ENCODE results near the gene ASIC2. TPM values are rescaled to one million over a fixed set of nuclear protein-coding genes. Genes with fewer than 3 reads are reported as not detected.

Gene ASIC2
- total RNA-seq, 1 experiment from 2014 or later, result not detected

DNA sequence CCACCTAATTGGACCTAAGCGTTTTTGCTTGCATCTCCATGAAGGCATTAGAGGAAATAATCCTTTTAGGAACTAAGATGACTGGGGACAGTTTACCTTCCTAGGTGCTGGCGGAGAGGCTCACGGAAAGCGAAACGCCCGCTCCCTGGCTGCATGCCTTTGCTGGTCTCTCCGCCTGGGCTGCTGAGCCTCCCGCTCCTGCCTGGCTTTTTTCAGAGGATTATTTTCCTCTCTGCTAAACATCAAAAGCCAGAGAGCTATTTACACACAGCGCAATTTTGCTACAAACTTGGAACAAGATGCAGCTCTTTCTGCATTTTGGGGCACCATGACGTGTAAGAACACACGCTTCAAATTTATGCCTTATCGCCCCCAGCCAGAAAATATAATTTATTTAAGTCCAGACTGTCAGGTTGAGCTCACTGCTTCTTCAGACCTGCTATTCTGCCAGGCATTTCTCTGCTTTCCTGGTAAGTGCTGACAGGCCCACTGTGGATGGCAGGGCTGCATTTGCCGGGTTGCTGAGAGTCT, 177.0 kb downstream of the ASIC2 start:
- Histone ChIP-seq H3K4me2 (ENCODE audit: low read depth, low read length, poor library complexity, severe bottlenecking) (no peak overlapping the region), H3K9me2 (replicated peaks; ENCODE audit: insufficient read depth, low read length) (no peaks in the 10 kb centered on the region), H3K79me2 (ENCODE audit: low read length) (no peaks in the 10 kb centered on the region), H3K36me3 (ENCODE audit: insufficient read depth, low read length) (no peaks in the 10 kb centered on the region), H3K4me1 (ENCODE audit: low read length) (no peaks in the 10 kb centered on the region), H3K4me3 (ENCODE audit: low read length) (no peak overlapping the region), H3K27ac (ENCODE audit: low read length) (no peak overlapping the region), H4K20me1 (ENCODE audit: insufficient read depth, low read depth, low read length) (no peaks in the 10 kb centered on the region), H2AFZ (ENCODE audit: low read length) (no peak overlapping the region), H3K9me3 (ENCODE audit: low read length) (no peaks in the 10 kb centered on the region), H3K27me3 (ENCODE audit: low read length) (no peaks in the 10 kb centered on the region), H3K9ac (ENCODE audit: low read length) (no peak overlapping the region)
- no peak for DNase-seq

DNA sequence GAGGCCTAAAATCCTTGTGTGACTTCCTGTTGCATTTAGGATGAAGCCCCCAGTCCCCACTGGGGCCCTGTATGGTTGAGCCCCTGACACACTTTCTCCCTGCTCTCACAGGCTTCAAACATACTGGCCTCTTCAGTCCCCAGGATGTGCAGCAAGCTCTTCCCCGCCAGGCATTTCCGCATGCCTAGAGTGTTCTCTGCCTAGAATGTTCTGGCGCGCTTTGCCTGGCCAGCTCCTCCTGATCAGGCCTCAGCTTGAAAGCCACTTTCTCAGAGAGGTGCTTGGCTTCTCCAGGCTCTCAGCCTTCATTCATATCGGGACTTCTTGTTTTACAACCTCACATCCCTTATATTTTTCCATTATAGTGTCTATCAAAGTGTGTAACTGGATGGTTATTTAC, 177.7 kb downstream of the ASIC2 start:
- no peak overlapping the region for H3K4me3 ChIP-seq (ENCODE audit: low read length)
- H4K20me1 ChIP-seq (ENCODE audit: insufficient read depth, low read depth, low read length), result no peaks in the 10 kb centered on the region
- H3K9me3 ChIP-seq (ENCODE audit: low read length), result no peaks in the 10 kb centered on the region
- H3K9ac ChIP-seq (ENCODE audit: low read length), result no peak overlapping the region
- H3K27me3 ChIP-seq (ENCODE audit: low read length), result no peaks in the 10 kb centered on the region
- no peaks in the 10 kb centered on the region for H3K4me1 ChIP-seq (ENCODE audit: low read length)
- H3K79me2 ChIP-seq (ENCODE audit: low read length), result no peaks in the 10 kb centered on the region
- no peak for DNase-seq
- no peak overlapping the region for H2AFZ ChIP-seq (ENCODE audit: low read length)
- no peak overlapping the region for H3K4me2 ChIP-seq (ENCODE audit: low read depth, low read length, poor library complexity, severe bottlenecking)
- H3K27ac ChIP-seq (ENCODE audit: low read length), result no peak overlapping the region
- no peaks in the 10 kb centered on the region for H3K9me2 ChIP-seq (replicated peaks; ENCODE audit: insufficient read depth, low read length)
- H3K36me3 ChIP-seq (ENCODE audit: insufficient read depth, low read length), result no peaks in the 10 kb centered on the region

DNA sequence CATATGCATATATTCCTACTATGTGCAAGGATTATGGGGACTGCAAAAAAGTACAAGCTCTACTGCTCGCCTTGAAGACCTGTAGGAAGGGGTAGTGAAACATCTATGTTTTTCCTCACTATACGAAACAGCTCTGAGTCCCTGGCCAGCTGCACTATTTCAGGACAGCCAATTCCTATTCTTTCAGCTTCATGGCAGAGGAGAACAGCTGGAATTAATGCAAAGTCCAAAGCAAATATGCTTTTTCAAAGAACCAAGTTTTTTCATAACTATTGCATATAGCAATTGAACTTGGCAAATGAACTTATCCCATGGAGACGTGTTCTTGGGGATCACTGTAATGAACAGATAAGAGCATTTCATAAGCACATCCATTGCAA, 179.1 kb downstream of the ASIC2 start:
- Histone ChIP-seq H3K27ac (ENCODE audit: low read length) (no peak overlapping the region), H3K9ac (ENCODE audit: low read length) (no peak overlapping the region), H3K9me3 (ENCODE audit: low read length) (no peaks in the 10 kb centered on the region), H3K4me1 (ENCODE audit: low read length) (no peaks in the 10 kb centered on the region), H2AFZ (ENCODE audit: low read length) (no peak overlapping the region), H3K79me2 (ENCODE audit: low read length) (no peaks in the 10 kb centered on the region), H3K4me3 (ENCODE audit: low read length) (no peak overlapping the region), H4K20me1 (ENCODE audit: insufficient read depth, low read depth, low read length) (no peaks in the 10 kb centered on the region), H3K27me3 (ENCODE audit: low read length) (no peaks in the 10 kb centered on the region), H3K36me3 (ENCODE audit: insufficient read depth, low read length) (no peaks in the 10 kb centered on the region), H3K9me2 (replicated peaks; ENCODE audit: insufficient read depth, low read length) (no peaks in the 10 kb centered on the region), H3K4me2 (ENCODE audit: low read depth, low read length, poor library complexity, severe bottlenecking) (no peak overlapping the region)
- no peak for DNase-seq

DNA sequence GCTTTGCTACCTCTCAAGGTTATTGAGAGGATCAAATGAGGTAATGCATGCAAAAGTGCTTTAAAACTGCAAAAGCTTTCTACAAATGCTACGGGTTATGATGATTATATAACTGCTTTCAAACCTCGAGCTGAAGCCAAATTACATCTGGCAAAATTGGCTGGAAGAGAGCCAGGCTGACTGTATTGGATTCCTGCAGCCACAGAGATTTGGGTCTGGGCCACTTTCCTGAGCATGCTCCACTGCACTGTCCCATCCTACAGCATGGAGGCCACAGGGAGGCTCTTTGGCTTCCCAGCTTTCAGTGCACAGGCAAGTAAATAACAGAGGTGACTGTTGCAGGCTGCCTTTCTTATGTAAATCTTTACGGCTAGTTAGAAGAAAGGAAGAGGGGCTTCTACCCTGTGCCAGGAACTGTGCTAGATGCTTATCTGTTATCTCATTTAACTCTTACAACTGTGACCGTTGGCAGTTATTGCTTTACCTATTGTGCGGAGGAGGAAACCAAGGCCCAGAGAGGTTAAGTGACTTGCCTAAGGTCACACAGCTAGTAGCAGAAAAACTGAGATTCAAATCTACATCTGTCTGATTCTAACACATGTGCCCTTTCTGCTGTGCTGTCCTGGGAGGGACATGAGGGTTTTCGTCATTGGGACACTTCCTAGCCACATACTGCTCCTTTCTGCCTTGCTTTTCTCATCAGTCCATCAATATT, 179.7 kb downstream of the ASIC2 start:
- no peaks in the 10 kb centered on the region for H4K20me1 ChIP-seq (ENCODE audit: insufficient read depth, low read depth, low read length)
- no peaks in the 10 kb centered on the region for H3K27me3 ChIP-seq (ENCODE audit: low read length)
- H3K9me3 ChIP-seq (ENCODE audit: low read length), result no peaks in the 10 kb centered on the region
- no peaks in the 10 kb centered on the region for H3K36me3 ChIP-seq (ENCODE audit: insufficient read depth, low read length)
- no peaks in the 10 kb centered on the region for H3K79me2 ChIP-seq (ENCODE audit: low read length)
- no peak overlapping the region for H3K27ac ChIP-seq (ENCODE audit: low read length)
- H3K4me3 ChIP-seq (ENCODE audit: low read length), result no peak overlapping the region
- DNase-seq, result no peak
- no peak overlapping the region for H3K4me2 ChIP-seq (ENCODE audit: low read depth, low read length, poor library complexity, severe bottlenecking)
- no peak overlapping the region for H2AFZ ChIP-seq (ENCODE audit: low read length)
- H3K9me2 ChIP-seq (replicated peaks; ENCODE audit: insufficient read depth, low read length), result no peaks in the 10 kb centered on the region
- H3K4me1 ChIP-seq (ENCODE audit: low read length), result no peaks in the 10 kb centered on the region
- H3K9ac ChIP-seq (ENCODE audit: low read length), result no peak overlapping the region

DNA sequence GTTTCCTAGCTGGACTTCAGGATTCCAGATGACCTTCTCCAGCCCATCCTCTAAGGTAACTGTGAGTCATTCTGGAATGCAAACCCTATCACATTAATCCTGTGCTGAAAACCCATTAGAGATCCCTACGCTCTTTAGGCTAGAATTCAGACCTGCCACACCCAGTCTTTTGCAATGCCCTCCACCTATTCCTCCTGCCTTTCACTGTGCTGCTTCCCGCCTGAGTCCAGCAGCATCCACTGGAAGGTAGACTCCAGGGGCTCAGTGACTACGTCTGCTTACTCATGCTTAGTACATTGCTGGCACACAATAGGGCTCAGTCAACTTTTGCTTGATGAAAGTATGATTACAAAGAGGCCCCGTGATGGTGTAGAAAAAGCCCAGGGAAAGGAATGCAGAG, 180.3 kb downstream of the ASIC2 start:
- Histone ChIP-seq H4K20me1 (ENCODE audit: insufficient read depth, low read depth, low read length) (no peaks in the 10 kb centered on the region), H3K27ac (ENCODE audit: low read length) (no peak overlapping the region), H3K9me3 (ENCODE audit: low read length) (no peaks in the 10 kb centered on the region), H3K9me2 (replicated peaks; ENCODE audit: insufficient read depth, low read length) (no peaks in the 10 kb centered on the region), H3K36me3 (ENCODE audit: insufficient read depth, low read length) (no peaks in the 10 kb centered on the region), H3K4me1 (ENCODE audit: low read length) (no peaks in the 10 kb centered on the region), H3K4me3 (ENCODE audit: low read length) (no peak overlapping the region), H3K4me2 (ENCODE audit: low read depth, low read length, poor library complexity, severe bottlenecking) (no peak overlapping the region), H3K27me3 (ENCODE audit: low read length) (no peaks in the 10 kb centered on the region), H2AFZ (ENCODE audit: low read length) (no peak overlapping the region), H3K9ac (ENCODE audit: low read length) (no peak overlapping the region), H3K79me2 (ENCODE audit: low read length) (no peaks in the 10 kb centered on the region)
- DNase-seq, result no peak

DNA sequence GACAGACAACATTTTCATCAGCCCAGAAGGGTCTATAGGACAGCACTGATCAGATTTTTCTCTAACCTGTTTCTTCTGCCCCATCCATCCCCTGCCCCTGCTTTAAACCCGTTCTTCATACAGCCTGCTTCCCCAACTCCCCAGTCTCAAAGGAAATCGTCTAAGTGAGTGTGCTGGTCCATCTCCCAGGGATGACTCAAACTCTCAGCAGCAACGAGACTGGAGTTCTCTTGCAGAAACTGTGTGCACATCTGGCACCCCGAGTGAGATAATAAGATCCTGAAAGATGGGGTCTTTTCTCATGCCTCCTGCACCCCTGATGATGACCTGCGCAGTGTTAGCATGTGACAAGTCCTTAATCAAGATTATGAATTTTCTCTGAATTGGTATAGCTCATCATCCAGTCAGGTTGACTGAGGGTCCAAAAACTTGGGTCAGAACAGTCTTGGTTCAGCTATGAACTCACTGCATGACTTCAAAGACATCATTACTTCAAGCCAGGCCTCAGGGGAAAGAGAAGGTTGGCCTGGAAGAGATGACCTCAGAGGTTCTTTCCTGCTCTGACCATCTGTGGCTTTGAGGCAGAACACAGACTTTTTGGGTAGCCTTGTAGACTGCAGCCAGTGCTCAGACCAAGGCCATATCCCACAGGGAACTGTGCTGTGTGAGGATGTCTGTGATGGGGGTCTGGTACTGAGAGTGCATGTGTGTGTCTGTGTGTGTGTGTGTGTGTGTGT, 183.6 kb downstream of the ASIC2 start:
- Histone ChIP-seq H4K20me1 (ENCODE audit: insufficient read depth, low read depth, low read length) (no peaks in the 10 kb centered on the region), H3K9ac (ENCODE audit: low read length) (no peak overlapping the region), H3K27ac (ENCODE audit: low read length) (no peak overlapping the region), H3K4me3 (ENCODE audit: low read length) (no peak overlapping the region), H3K4me2 (ENCODE audit: low read depth, low read length, poor library complexity, severe bottlenecking) (no peak overlapping the region), H3K27me3 (ENCODE audit: low read length) (no peaks in the 10 kb centered on the region), H3K79me2 (ENCODE audit: low read length) (no peaks in the 10 kb centered on the region), H3K36me3 (ENCODE audit: insufficient read depth, low read length) (no peaks in the 10 kb centered on the region), H3K4me1 (ENCODE audit: low read length) (no peaks in the 10 kb centered on the region), H3K9me2 (replicated peaks; ENCODE audit: insufficient read depth, low read length) (no peaks in the 10 kb centered on the region), H3K9me3 (ENCODE audit: low read length) (no peaks in the 10 kb centered on the region), H2AFZ (ENCODE audit: low read length) (no peak overlapping the region)
- DNase-seq, result no peak

DNA sequence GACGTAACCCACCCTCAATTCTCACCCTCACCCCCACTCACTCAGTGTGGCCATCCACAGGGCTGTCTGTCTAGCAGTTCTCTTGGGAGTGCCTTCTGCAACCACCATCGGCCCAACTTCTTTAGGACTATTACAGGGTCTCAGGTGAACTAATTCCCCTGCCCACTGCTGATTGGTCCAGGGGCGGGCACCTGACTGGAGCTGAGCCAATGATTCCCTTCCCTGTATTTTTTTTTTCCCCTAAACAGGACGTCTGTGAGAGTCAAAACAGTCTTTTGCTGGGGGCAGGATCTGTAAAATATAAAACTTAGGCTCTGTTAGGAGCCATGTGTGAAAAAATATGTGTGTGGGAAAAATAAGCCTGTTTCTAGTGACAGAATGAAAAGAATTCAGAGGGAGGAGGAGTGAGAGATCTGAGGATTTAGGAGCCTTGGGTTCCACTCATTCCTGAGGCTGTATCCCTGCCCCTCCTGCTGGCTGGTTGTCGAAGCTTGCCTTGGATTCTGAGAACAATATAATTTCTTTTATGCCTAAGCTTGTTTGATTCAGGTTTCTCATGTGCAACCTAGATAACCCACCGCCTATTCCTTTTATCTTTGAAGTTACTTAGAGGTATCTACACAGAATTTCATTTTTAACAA, 186.4 kb downstream of the ASIC2 start:
- no peak overlapping the region for H2AFZ ChIP-seq (ENCODE audit: low read length)
- no peaks in the 10 kb centered on the region for H3K79me2 ChIP-seq (ENCODE audit: low read length)
- H3K4me3 ChIP-seq (ENCODE audit: low read length), result no peak overlapping the region
- H3K9ac ChIP-seq (ENCODE audit: low read length), result no peak overlapping the region
- no peaks in the 10 kb centered on the region for H3K27me3 ChIP-seq (ENCODE audit: low read length)
- H3K36me3 ChIP-seq (ENCODE audit: insufficient read depth, low read length), result no peaks in the 10 kb centered on the region
- DNase-seq, result no peak
- H3K4me1 ChIP-seq (ENCODE audit: low read length), result no peaks in the 10 kb centered on the region
- H3K27ac ChIP-seq (ENCODE audit: low read length), result no peak overlapping the region
- H3K4me2 ChIP-seq (ENCODE audit: low read depth, low read length, poor library complexity, severe bottlenecking), result no peak overlapping the region
- no peaks in the 10 kb centered on the region for H4K20me1 ChIP-seq (ENCODE audit: insufficient read depth, low read depth, low read length)
- H3K9me2 ChIP-seq (replicated peaks; ENCODE audit: insufficient read depth, low read length), result no peaks in the 10 kb centered on the region
- H3K9me3 ChIP-seq (ENCODE audit: low read length), result no peaks in the 10 kb centered on the region

DNA sequence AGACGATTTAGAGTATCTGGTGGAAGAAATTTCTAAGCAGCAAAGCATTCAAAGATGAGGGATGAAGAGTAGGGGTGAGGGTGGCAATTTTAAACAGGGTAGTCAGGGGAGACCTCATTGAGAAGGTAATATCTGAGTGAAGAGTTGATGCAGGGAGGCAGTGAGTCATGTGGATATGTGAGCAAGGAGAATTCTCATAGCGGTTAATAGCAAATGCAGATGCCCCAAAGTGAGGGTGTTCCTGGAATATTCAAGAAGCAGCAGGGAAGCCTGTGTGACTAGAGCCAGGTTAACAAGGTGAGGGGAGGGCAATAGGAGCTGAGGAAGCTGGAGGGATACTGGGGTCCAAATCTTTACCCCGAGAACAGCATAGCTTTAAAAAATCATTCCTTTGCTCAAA, 187.2 kb downstream of the ASIC2 start:
- H3K4me1 ChIP-seq (ENCODE audit: low read length), result no peaks in the 10 kb centered on the region
- no peak overlapping the region for H2AFZ ChIP-seq (ENCODE audit: low read length)
- H3K9me2 ChIP-seq (replicated peaks; ENCODE audit: insufficient read depth, low read length), result no peaks in the 10 kb centered on the region
- H3K27ac ChIP-seq (ENCODE audit: low read length), result no peak overlapping the region
- no peaks in the 10 kb centered on the region for H3K27me3 ChIP-seq (ENCODE audit: low read length)
- H3K4me3 ChIP-seq (ENCODE audit: low read length), result no peak overlapping the region
- no peak for DNase-seq
- H3K79me2 ChIP-seq (ENCODE audit: low read length), result no peaks in the 10 kb centered on the region
- H3K4me2 ChIP-seq (ENCODE audit: low read depth, low read length, poor library complexity, severe bottlenecking), result no peak overlapping the region
- no peaks in the 10 kb centered on the region for H3K36me3 ChIP-seq (ENCODE audit: insufficient read depth, low read length)
- H3K9me3 ChIP-seq (ENCODE audit: low read length), result no peaks in the 10 kb centered on the region
- H3K9ac ChIP-seq (ENCODE audit: low read length), result no peak overlapping the region
- H4K20me1 ChIP-seq (ENCODE audit: insufficient read depth, low read depth, low read length), result no peaks in the 10 kb centered on the region

All from Karpas-422 (cell line).